GM18526 (cell line): ENCODE results near the gene ZNF892.

Experiments used
- POLR2A ChIP-seq: IDR thresholded peaks from 3 replicates; pipeline ENCODE4 v1.6.1; 2011; ENCODE audit not compliant: insufficient read length; ENCODE audit errors: extremely low read depth

ZNF892 gene

GRCh38 chr2:95204396-95204795 lies 2.9 kb upstream of the ZNF892 start:
- TF ChIP-seq POLR2A, result no peak

GRCh38 chr2:95206096-95206495 lies 1.2 kb upstream of the ZNF892 start:
- TF ChIP-seq POLR2A, result no peak

DNA sequence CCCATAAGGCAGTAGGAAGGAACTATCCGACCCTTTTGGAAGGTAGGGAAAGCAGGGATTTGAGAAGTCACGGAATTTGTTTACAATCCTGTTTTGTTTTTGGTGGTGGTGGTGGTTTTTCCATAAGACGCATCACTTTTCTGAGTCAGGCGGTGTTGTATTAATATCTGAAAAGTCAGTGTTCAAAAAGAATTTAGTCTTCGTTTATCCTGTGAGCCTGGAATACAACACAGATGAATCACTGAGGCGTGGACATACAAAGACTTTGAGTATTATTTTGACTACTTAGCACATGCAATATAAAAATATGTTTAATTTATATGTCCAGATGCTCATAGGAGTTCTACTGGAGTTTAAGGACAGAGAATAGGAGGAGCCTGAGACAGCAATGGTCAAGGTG lies 785 bp downstream of the ZNF892 start:
- TF ChIP-seq POLR2A, result no peak

GRCh38 chr2:95215018-95215612 lies 7.8 kb downstream of the ZNF892 start:
- no peak for TF ChIP-seq POLR2A

GRCh38 chr2:95220449-95220848 lies 13.1 kb downstream of the ZNF892 start:
- TF ChIP-seq POLR2A, result no peak

GRCh38 chr2:95225658-95226057 lies 18.3 kb downstream of the ZNF892 start:
- no peak for TF ChIP-seq POLR2A

- no peak for TF ChIP-seq POLR2A
These were observed 24.4 kb downstream of the ZNF892 start for GRCh38 chr2:95231723-95232122.

DNA sequence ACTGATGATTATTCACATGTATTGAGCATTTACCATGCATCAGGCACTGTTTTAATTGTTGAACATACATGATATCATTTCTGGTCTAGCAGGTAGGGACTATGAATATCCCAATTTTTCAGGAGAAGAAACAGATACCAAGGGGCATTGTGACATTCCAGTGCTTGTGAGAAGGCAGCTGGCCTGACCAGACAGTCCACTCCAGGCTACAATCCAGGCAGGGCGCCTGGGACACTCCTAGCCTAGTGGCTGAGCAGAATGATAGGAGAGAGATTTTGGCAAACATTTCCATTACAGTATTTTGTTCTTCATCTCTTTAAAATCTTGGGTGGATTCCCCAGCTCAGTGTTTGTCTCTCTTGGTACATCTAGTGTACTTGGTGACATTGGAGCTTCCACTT lies 24.9 kb downstream of the ZNF892 start:
- no peak for TF ChIP-seq POLR2A

DNA sequence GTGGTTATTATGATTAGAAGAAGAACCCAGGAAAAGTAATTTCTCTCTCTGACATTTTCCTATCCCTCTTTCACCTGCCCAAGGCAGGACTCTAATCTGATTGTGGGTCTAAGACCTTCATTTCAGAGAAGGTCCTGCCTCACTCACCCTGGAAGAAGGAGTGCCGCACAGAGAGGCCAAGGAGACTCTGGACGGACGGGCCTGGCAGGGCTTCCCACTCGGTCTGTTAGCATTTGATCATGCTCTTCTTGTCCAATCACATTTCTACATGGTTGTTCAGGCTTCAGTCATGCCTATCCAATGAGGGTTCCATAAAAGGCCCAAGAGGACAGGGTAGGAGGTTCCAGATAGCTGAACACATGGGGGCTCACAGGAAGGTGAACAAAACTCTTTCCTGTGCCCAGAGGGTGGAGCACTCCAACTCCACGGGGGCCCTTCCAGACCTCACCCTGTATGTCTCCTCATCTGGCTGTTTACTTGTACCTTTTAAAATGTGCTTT lies 27.0 kb downstream of the ZNF892 start:
- no peak for TF ChIP-seq POLR2A

DNA sequence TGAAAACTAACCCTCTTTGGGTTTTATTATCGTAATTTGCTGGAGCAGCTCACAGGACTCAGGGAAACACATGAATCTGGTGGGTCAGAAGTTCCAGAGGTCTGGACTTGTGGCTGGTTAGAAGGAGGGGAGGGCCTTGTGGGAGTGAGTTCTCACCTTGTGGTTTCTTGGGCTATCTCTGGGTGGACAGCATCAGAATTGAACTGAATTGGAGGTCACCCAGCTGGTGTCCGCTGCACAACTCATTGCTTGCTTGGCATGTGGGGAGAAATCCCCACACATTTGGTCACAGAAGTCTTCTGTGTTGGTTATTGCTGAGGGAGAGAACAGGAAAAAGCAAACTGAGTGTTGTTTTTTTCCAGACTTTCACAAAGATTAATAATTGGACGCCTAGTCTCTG lies 27.5 kb downstream of the ZNF892 start:
- TF ChIP-seq POLR2A, result no peak

DNA sequence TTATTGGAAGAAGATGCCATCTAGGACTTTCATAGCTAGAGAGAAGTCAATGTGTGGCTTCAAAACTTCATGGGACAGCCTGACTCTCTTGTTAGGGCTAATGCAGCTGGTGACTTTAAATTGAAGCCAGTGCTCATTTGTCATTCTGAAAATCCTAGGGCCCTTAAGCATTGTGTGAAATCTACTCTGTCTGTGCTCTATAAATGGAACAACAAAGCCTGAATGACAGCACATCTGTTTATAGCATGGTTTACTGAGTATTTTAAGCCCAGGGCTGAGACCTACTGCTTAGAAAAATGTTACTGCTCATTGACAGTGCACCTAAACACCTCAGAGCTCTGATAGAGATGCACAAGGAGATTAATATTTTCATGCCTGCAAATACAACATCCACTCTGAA lies 30.8 kb downstream of the ZNF892 start:
- TF ChIP-seq POLR2A, result no peak

DNA sequence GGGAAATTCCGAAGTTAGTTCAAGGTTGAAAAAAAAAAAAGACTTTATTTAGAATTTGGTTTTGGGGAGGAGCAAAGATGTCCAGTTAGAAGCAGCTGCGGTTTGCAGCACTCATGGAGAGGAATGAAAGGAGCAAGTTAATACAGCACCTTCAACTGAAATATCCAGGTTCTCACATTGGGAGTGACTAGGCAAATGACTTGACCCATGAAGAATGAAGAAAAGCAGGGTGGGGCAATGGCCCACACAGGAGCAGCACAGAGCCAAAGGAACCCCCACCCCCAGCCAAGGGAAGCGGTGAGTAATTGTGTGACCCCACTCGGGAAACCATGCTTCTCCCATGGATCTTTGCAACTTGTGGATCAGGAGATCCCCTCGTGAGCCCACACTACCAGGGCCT lies 32.8 kb downstream of the ZNF892 start:
- TF ChIP-seq POLR2A, result no peak

GRCh38 chr2:95240556-95240955 lies 33.2 kb downstream of the ZNF892 start:
- no peak for TF ChIP-seq POLR2A
